ENCODE measurements around the gene BRAF. TPM values are rescaled to one million over a fixed set of nuclear protein-coding genes. Genes with fewer than 3 reads are reported as not detected.
A peak's percentile ranks its signal among the peaks of the same experiment; 100 is the strongest.
"Not testable (repeated sequence)": the region's sequence is repeated elsewhere in the genome, so short reads cannot be mapped to it uniquely, and the experiment has no call there.

The BRAF gene
- total RNA-seq, 1 donor from 2014 or later: 26.0 TPM

DNA sequence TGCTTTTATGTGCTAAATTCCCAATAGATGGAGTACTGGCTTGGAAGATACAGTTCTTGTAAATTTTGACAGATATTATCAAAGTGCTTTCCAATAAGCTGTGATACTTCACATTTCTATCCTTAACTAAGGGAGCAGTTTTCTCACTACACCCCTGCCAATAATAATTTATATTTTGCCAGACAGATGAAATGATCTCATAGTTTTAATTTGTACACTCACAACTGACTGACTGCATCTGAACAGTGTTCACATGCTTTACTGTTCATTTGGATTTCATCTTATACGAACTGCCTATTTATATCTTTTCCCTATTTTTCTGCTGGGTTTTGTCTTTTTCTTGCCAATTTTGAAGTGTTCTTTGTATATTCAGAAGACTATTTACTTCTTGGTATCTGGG lies 96.0 kb downstream of the BRAF start:
- Histone ChIP-seq H4K20me1 (ENCODE audit: insufficient read depth, low read length) (no peaks in the 10 kb centered on the region), H3K4me1 (ENCODE audit: insufficient read depth, low read length) (no peaks in the 10 kb centered on the region), H3K36me3 (ENCODE audit: insufficient read depth, low read length) (no peaks in the 10 kb centered on the region), H3K9me3 (ENCODE audit: insufficient read depth, low read depth, low read length) (no peaks in the 10 kb centered on the region), H3K9ac (ENCODE audit: low read length) (no peak overlapping the region), H2AFZ (ENCODE audit: low read depth, low read length) (no peak overlapping the region), H3K27me3 (ENCODE audit: insufficient read depth, low read length) (no peaks in the 10 kb centered on the region), H3K79me2 (ENCODE audit: insufficient read depth, low read length) (no peaks in the 10 kb centered on the region), H3K4me3 (ENCODE audit: insufficient read depth, low read depth, low read length) (no peak overlapping the region), H3K4me2 (ENCODE audit: low read length) (no peak overlapping the region), H3K27ac (ENCODE audit: low read depth, low read length) (no peak overlapping the region)
- DNase-seq (ENCODE audit: low read depth): no peak
- Mint-ChIP-seq H3K27ac (ENCODE audit: unreplicated experiment) (no peak overlapping the region), H3K4me1 (ENCODE audit: low read depth, unreplicated experiment) (no peaks in the 10 kb centered on the region), H3K4me3 (ENCODE audit: unreplicated experiment) (no peak overlapping the region), H3K27me3 (ENCODE audit: low read depth, unreplicated experiment) (no peaks in the 10 kb centered on the region), H3K36me3 (ENCODE audit: low read depth, unreplicated experiment) (peaks cover 8% of the 10 kb centered on the region), H3K9me3 (ENCODE audit: unreplicated experiment) (no peaks in the 10 kb centered on the region)
- no peak for FAIRE-seq
- TF ChIP-seq, protein P1, sequence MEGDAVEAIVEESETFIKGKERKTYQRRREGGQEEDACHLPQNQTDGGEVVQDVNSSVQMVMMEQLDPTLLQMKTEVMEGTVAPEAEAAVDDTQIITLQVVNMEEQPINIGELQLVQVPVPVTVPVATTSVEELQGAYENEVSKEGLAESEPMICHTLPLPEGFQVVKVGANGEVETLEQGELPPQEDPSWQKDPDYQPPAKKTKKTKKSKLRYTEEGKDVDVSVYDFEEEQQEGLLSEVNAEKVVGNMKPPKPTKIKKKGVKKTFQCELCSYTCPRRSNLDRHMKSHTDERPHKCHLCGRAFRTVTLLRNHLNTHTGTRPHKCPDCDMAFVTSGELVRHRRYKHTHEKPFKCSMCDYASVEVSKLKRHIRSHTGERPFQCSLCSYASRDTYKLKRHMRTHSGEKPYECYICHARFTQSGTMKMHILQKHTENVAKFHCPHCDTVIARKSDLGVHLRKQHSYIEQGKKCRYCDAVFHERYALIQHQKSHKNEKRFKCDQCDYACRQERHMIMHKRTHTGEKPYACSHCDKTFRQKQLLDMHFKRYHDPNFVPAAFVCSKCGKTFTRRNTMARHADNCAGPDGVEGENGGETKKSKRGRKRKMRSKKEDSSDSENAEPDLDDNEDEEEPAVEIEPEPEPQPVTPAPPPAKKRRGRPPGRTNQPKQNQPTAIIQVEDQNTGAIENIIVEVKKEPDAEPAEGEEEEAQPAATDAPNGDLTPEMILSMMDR (IDR thresholded peaks at IDR 0.05; ENCODE audit: insufficient read depth, low read depth, low read length): no peak
- TF ChIP-seq EZH2 (IDR thresholded peaks at IDR 0.05; ENCODE audit: insufficient read depth, low read length): no peak

DNA sequence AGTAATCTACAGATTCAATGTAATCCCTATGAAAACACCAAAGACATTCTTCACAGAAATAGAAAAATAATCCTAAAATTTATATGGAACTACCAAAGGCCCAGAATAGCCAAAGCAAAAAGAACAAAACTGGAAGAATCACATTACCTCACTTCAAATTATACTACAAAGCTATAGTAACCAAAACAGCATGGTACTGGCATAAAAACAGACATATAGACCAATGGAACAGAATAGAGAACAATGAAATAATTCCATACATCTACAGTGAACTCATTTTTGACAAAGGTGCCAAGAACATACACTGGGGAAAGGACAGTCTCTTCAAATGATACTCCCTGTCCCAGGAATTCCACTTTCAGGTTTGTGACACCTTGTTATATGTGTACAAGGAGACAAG lies 107.3 kb downstream of the BRAF start:
- DNase-seq (ENCODE audit: low read depth); H3K27me3 ChIP-seq (ENCODE audit: insufficient read depth, low read length); H3K9ac ChIP-seq (ENCODE audit: low read length); H3K79me2 ChIP-seq (ENCODE audit: insufficient read depth, low read length); H3K9me3 Mint-ChIP-seq (ENCODE audit: unreplicated experiment); H4K20me1 ChIP-seq (ENCODE audit: insufficient read depth, low read length); H3K4me3 ChIP-seq (ENCODE audit: insufficient read depth, low read depth, low read length); H3K9me3 ChIP-seq (ENCODE audit: insufficient read depth, low read depth, low read length); H3K27ac ChIP-seq (ENCODE audit: low read depth, low read length); H3K4me2 ChIP-seq (ENCODE audit: low read length); H3K27me3 Mint-ChIP-seq (ENCODE audit: low read depth, unreplicated experiment); FAIRE-seq; H2AFZ ChIP-seq (ENCODE audit: low read depth, low read length); H3K27ac Mint-ChIP-seq (ENCODE audit: unreplicated experiment); H3K36me3 ChIP-seq (ENCODE audit: insufficient read depth, low read length); H3K4me1 Mint-ChIP-seq (ENCODE audit: low read depth, unreplicated experiment); H3K4me3 Mint-ChIP-seq (ENCODE audit: unreplicated experiment); H3K4me1 ChIP-seq (ENCODE audit: insufficient read depth, low read length): not testable (repeated sequence)
- H3K36me3 Mint-ChIP-seq (ENCODE audit: low read depth, unreplicated experiment): peaks cover 11% of the 10 kb centered on the region

DNA sequence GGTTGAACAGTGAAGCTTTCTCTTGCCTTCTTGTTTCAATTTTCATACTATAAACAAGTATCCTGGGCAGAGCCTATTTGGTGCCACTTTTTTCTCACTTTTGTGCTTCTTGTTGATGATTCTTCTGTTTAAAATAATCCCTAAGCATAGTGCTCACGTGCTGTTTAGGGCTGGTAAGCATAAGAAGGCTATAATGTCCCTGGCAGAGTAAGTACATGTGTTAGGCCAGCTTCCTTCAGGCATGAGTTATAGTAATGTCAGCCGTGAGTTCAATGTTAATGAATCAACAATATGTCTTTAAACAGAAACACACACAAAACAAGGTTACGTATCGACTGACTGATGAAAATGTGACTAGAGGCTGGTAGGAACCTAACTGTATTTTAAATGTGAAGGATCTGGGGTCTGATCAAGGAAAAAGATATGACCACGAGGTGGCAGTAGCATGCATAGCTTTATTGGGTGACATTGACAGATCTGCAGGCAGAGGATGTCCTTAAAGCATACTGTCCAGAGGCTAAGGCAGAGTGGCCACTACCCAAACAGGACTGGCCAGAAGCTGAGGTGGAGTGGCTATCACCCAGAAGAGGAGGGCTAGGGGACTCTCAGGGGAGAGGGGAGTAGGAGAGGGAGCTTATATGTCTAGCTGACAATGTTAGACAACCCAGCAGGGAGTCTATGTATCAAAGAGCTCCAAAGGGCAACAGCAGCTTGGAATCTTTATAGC lies 113.7 kb downstream of the BRAF start:
- TF ChIP-seq, protein P1 (IDR thresholded peaks at IDR 0.05; ENCODE audit: insufficient read depth, low read depth, low read length): peak; percentile 63
- TF ChIP-seq EZH2 (IDR thresholded peaks at IDR 0.05; ENCODE audit: insufficient read depth, low read length): no peak
- FAIRE-seq: peak; percentile 79
- H3K9me3 ChIP-seq (ENCODE audit: insufficient read depth, low read depth, low read length): no peaks in the 10 kb centered on the region

More for the DNA sequence above, 113.7 kb downstream of the BRAF start:
- H3K4me2 ChIP-seq (ENCODE audit: low read length): no peak overlapping the region
- Mint-ChIP-seq H3K9me3 (ENCODE audit: unreplicated experiment) (no peaks in the 10 kb centered on the region), H3K4me3 (ENCODE audit: unreplicated experiment) (no peak overlapping the region), H3K27ac (ENCODE audit: unreplicated experiment) (no peak overlapping the region), H3K27me3 (ENCODE audit: low read depth, unreplicated experiment) (no peaks in the 10 kb centered on the region), H3K4me1 (ENCODE audit: low read depth, unreplicated experiment) (no peaks in the 10 kb centered on the region), H3K36me3 (ENCODE audit: low read depth, unreplicated experiment) (no peaks in the 10 kb centered on the region)
- no peaks in the 10 kb centered on the region for H3K27me3 ChIP-seq (ENCODE audit: insufficient read depth, low read length)
- peaks cover 20% of the 10 kb centered on the region for H4K20me1 ChIP-seq (ENCODE audit: insufficient read depth, low read length)
- no peaks in the 10 kb centered on the region for H3K79me2 ChIP-seq (ENCODE audit: insufficient read depth, low read length)
- peak; percentile 39 for DNase-seq (ENCODE audit: low read depth)
- H3K9ac ChIP-seq (ENCODE audit: low read length): no peak overlapping the region
- H3K4me3 ChIP-seq (ENCODE audit: insufficient read depth, low read depth, low read length): no peak overlapping the region
- H3K36me3 ChIP-seq (ENCODE audit: insufficient read depth, low read length): no peaks in the 10 kb centered on the region
- no peak overlapping the region for H2AFZ ChIP-seq (ENCODE audit: low read depth, low read length)
- no peaks in the 10 kb centered on the region for H3K4me1 ChIP-seq (ENCODE audit: insufficient read depth, low read length)
- no peak overlapping the region for H3K27ac ChIP-seq (ENCODE audit: low read depth, low read length)

All from astrocyte (in vitro differentiated cells and primary cell).